Panc1 (cell line): ENCODE data around the gene CCDC39. TPM values are rescaled to one million over a fixed set of nuclear protein-coding genes. Genes with fewer than 3 reads are reported as not detected.

Source experiments
- ATAC-seq: fragments of 200-7000 bp; cut with Tn5 transposase; 2 replicates; pipeline ENCODE4 v1.9.1; 2020; ENCODE audit warnings: mild to moderate bottlenecking, moderate library complexity
- BruUV-seq: library from RNA; stranded (reverse); fragments of 400-500 nt; replicated peaks from 2 replicates; lab custom pipeline; 2021; lab: Mats Ljungman, UMichigan
- CTCF ChIA-PET: fragments of 300-600 bp; sonication (Branson Sonifier 250); formaldehyde crosslinking; loops from one replicate; lab custom pipeline; 2022; ENCODE audit warnings: antibody characterized with exemption; lab: Charles Lee
- POLR2A ChIA-PET: fragments of 300-600 bp; sonication (Branson Sonifier 250); formaldehyde crosslinking; loops from one replicate; lab custom pipeline; 2022; ENCODE audit warnings: antibody characterized with exemption; lab: Charles Lee
- DNase-seq: peaks from one replicate; pipeline ENCODE4 v3.0.0-alpha.2; 2010; ENCODE audit warnings: low read depth, low spot score
- H3K27ac ChIP-seq: 2 replicates; pipeline ENCODE4 v1.5.1; 2011; ENCODE audit warnings: mild to moderate bottlenecking, low read length, inconsistent platforms
- H3K27me3 ChIP-seq: fragments of 200-500 bp; sonication (Bioruptor generic); 2 replicates; pipeline ENCODE4 v1.6.0; 2014; ENCODE audit warnings: low read length, inconsistent platforms; ENCODE audit not compliant: control insufficient read depth, insufficient read depth
- H3K36me3 ChIP-seq: fragments of 200-500 bp; sonication (Bioruptor generic); 2 replicates; pipeline ENCODE4 v1.5.1; 2014; ENCODE audit warnings: inconsistent platforms, mild to moderate bottlenecking, low read length, moderate library complexity; ENCODE audit not compliant: control insufficient read depth, insufficient read depth
- H3K4me1 ChIP-seq: 2 replicates; pipeline ENCODE4 v1.5.1; 2011; ENCODE audit warnings: inconsistent platforms, mild to moderate bottlenecking, low read length, moderate library complexity; ENCODE audit not compliant: control insufficient read depth, insufficient read depth
- H3K4me3 ChIP-seq, 2 experiments: 2 replicates each; pipeline ENCODE4 v1.5.1; 2011 to 2012; ENCODE audit warnings: low read depth in 2 of 2, low read length in 2 of 2, mild to moderate bottlenecking in 2 of 2, inconsistent platforms in 1 of 2, moderate library complexity in 1 of 2
- H3K9me3 ChIP-seq: fragments of 200-500 bp; sonication (Bioruptor generic); 2 replicates; pipeline ENCODE4 v1.5.1; 2014; ENCODE audit warnings: low read depth, mild to moderate bottlenecking, inconsistent platforms, low read length, moderate library complexity; ENCODE audit not compliant: control insufficient read depth, insufficient read depth
- CTCF ChIP-seq: fragments of 450-650 bp; IDR thresholded peaks from 2 replicates; pipeline ENCODE4 v1.5.1; 2017; ENCODE audit warnings: mild to moderate bottlenecking
- POLR2AphosphoS5 ChIP-seq: IDR thresholded peaks from 2 replicates; pipeline ENCODE4 v1.6.1; 2012; ENCODE audit warnings: mild to moderate bottlenecking, low read depth, low read length, moderate library complexity
- SIN3A ChIP-seq: IDR thresholded peaks from 2 replicates; pipeline ENCODE4 v1.6.1; 2012; ENCODE audit warnings: low read depth, mild to moderate bottlenecking, low read length, moderate library complexity, borderline replicate concordance; ENCODE audit not compliant: insufficient read depth
- TCF7L2 ChIP-seq: IDR thresholded peaks from 2 replicates; pipeline ENCODE4 v1.6.1; 2011; ENCODE audit warnings: mild to moderate bottlenecking, low read depth, low read length, inconsistent platforms
- in situ Hi-C: cut with HindIII; loops from 2 replicates; pipeline ENCODE4 v1.10.0; 2016; ENCODE audit warnings: low sequenced_read_pairs, low pct_unique_long_range_greater_than_20kb
- intact Hi-C: fragments of 100-400 bp; cut with micrococcal nuclease; formaldehyde crosslinking; loops from one replicate; pipeline ENCODE4 v1.10.0; 2022; ENCODE audit not compliant: unreplicated experiment
- total RNA-seq: library from RNA; stranded (reverse); gene quantifications from one replicate; pipeline ENCODE4 v1.2.1, GENCODE V29; 2021; ENCODE audit not compliant: unreplicated experiment
- TF ChIP-seq, protein P1 (sequence below), 2 experiments: IDR thresholded peaks; 2 replicates each; pipeline ENCODE4 v1.6.1; 2011 to 2012; ENCODE audit warnings: low read depth in 2 of 2, control low read depth in 1 of 2, low read length in 1 of 2, mild to moderate bottlenecking in 1 of 2, moderate library complexity in 1 of 2; ENCODE audit not compliant: insufficient read depth in 1 of 2

Gene CCDC39
- total RNA-seq, 1 experiment from 2014 or later: not detected

GRCh38 chr3:180704532-180704931, 25.2 kb upstream of the CCDC39 start:
- DNase-seq (no peak), ATAC-seq (no peak)
- intact Hi-C loops (no loop called here), in situ Hi-C loops (no loop called here)
- ChIA-PET CTCF (no interaction called here), POLR2A (no interaction called here)
- Histone ChIP-seq H3K27me3 (0 out of 2 replicates have a peak, but pooled peaks cover 2% of the 10 kb centered on the region), H3K9me3 (no peaks in the 10 kb centered on the region), H3K36me3 (no peaks in the 10 kb centered on the region), H3K4me3 (no peak overlapping the region), H3K4me1 (no peaks in the 10 kb centered on the region), H3K27ac (no peak overlapping the region)
- TF ChIP-seq POLR2AphosphoS5 (no peak), TCF7L2 (no peak), CTCF (no peak), SIN3A (no peak)
- TF ChIP-seq, protein P1, sequence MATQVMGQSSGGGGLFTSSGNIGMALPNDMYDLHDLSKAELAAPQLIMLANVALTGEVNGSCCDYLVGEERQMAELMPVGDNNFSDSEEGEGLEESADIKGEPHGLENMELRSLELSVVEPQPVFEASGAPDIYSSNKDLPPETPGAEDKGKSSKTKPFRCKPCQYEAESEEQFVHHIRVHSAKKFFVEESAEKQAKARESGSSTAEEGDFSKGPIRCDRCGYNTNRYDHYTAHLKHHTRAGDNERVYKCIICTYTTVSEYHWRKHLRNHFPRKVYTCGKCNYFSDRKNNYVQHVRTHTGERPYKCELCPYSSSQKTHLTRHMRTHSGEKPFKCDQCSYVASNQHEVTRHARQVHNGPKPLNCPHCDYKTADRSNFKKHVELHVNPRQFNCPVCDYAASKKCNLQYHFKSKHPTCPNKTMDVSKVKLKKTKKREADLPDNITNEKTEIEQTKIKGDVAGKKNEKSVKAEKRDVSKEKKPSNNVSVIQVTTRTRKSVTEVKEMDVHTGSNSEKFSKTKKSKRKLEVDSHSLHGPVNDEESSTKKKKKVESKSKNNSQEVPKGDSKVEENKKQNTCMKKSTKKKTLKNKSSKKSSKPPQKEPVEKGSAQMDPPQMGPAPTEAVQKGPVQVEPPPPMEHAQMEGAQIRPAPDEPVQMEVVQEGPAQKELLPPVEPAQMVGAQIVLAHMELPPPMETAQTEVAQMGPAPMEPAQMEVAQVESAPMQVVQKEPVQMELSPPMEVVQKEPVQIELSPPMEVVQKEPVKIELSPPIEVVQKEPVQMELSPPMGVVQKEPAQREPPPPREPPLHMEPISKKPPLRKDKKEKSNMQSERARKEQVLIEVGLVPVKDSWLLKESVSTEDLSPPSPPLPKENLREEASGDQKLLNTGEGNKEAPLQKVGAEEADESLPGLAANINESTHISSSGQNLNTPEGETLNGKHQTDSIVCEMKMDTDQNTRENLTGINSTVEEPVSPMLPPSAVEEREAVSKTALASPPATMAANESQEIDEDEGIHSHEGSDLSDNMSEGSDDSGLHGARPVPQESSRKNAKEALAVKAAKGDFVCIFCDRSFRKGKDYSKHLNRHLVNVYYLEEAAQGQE (IDR thresholded peaks at IDR 0.05; ENCODE audit: insufficient read depth in 1 of 2, low read depth in 2 of 2, low read length in 1 of 2): no peak
- no TSS peak for BruUV-seq

DNA sequence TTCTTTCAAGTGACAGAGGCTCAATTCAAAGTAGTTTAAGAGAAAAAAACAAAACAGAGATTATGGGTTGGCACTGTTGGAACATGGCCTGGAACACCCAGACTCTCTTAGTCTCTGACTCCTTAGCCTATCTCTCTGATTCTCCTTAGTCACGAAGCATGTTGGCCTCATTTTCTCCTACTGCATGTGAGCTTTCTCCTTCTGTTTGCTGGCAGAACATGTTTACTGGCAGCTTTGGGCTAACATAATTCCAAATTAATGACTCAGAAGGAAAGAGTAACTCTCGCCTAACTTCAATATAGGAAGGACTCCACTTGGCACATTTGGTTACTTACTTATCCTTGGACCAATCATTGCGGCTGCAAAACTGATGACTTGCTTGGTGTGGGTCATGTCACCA, 21.7 kb upstream of the CCDC39 start:
- ChIA-PET CTCF (no interaction called here), POLR2A (no interaction called here)
- no peaks in the 10 kb centered on the region for H3K4me1 ChIP-seq
- 0 out of 2 replicates have a peak, but pooled peaks cover 2% of the 10 kb centered on the region for H3K27me3 ChIP-seq
- in situ Hi-C loops (no loop called here), intact Hi-C loops (no loop called here)
- TF ChIP-seq TCF7L2 (no peak), POLR2AphosphoS5 (no peak), CTCF (no peak), SIN3A (no peak)
- TF ChIP-seq, protein P1 (IDR thresholded peaks at IDR 0.05; ENCODE audit: insufficient read depth in 1 of 2, low read depth in 2 of 2, low read length in 1 of 2): no peak
- H3K9me3 ChIP-seq: no peaks in the 10 kb centered on the region
- H3K36me3 ChIP-seq: no peaks in the 10 kb centered on the region
- no peak overlapping the region for H3K27ac ChIP-seq
- BruUV-seq: no TSS peak
- no peak overlapping the region for H3K4me3 ChIP-seq
- DNase-seq (no peak), ATAC-seq (no peak)
